Placental epithelial cell (primary cell): Measurements from ENCODE around the gene CGB8. TPM values are rescaled to one million over a fixed set of nuclear protein-coding genes. Genes with fewer than 3 reads are reported as not detected.

Source experiments
- small RNA-seq: library from RNA; depleted of rRNA; stranded (forward); fragments of <200 nt; gene quantifications from one replicate; pipeline ENCODE3, GENCODE V24; 2012
- total RNA-seq: library from RNA; depleted of rRNA; stranded (reverse); fragments of >200 nt; gene quantifications from 2 replicates; pipeline ENCODE4 v1.2.3, GENCODE V29; 2012

The CGB8 gene
- total RNA-seq, result 0.39 and 2.3 TPM in 2 replicates

GRCh38 chr19:49049011-49049410 lies at the start of gene CGB8:
Gene CGB8 (minus strand): TSS chr19:49049111. CDS start chr19:49048739, 372 bp downstream.

GRCh38 chr19:49085020-49085867 lies 36.3 kb upstream of the CGB8 start, which contains the start of gene SNRNP70:
Gene SNRNP70 (plus strand): TSS chr19:49085451. CDS start chr19:49086415, 964 bp downstream.

GRCh38 chr19:49064768-49065611 lies 16.1 kb upstream of the CGB8 start, which contains the start of gene NTF4:
Gene NTF4 (minus strand): TSS chr19:49064818. CDS start chr19:49061997, 2,821 bp downstream.

GRCh38 chr19:49057636-49058234 lies 8.8 kb upstream of the CGB8 start, which contains the start of gene CGB7:
Gene CGB7 (minus strand): TSS chr19:49057749. CDS start chr19:49055375, 2,374 bp downstream.

GRCh38 chr19:49043548-49043947 lies 5.4 kb downstream of the CGB8 start, which contains the start of gene CGB5:
Gene CGB5 (plus strand): TSS chr19:49043848. CDS start chr19:49044210, 362 bp downstream.

GRCh38 chr19:49036815-49037214 lies 12.1 kb downstream of the CGB8 start, which contains the start of gene CGB1:
Gene CGB1 (minus strand): TSS chr19:49036895. CDS start chr19:49036711, 184 bp downstream.

GRCh38 chr19:49031642-49032301 lies 17.1 kb downstream of the CGB8 start, which contains the start of gene CGB2:
Gene CGB2 (plus strand): TSS chr19:49031890. CDS start chr19:49032096, 206 bp downstream.

GRCh38 chr19:49024233-49024632 lies 24.7 kb downstream of the CGB8 start, which contains the start of gene CGB3:
Gene CGB3 (minus strand): TSS chr19:49024333. CDS start chr19:49023971, 362 bp downstream.

GRCh38 chr19:49017041-49017665 lies 31.8 kb downstream of the CGB8 start, which contains the start of gene LHB:
Gene LHB (minus strand): TSS chr19:49017091. CDS start chr19:49017081, 10 bp downstream.

Small RNA genes lying within 50 kb of the gene (small RNA-seq; reads per million reads assigned to genes)
- gene MIR6798, result not detected
- gene RN7SL708P, result not detected

Other genes with a start within 250 kb of the CGB8 start
- gene BCAT2, start 238.1 kb downstream of the CGB8 start, total RNA-seq, result 15.7 and 22.6 TPM in 2 replicates
- gene HSD17B14, start 212.6 kb downstream of the CGB8 start, total RNA-seq, result 3.8 and 20.4 TPM in 2 replicates
- gene PLEKHA4, start 180.5 kb downstream of the CGB8 start, total RNA-seq, result 1.2 and 3.9 TPM in 2 replicates
- gene PPP1R15A, start 176.7 kb downstream of the CGB8 start, total RNA-seq, result 28.7 and 75.8 TPM in 2 replicates
- 0.22 and 0.79 TPM in 2 replicates for gene TULP2, start 150.4 kb downstream of the CGB8 start, total RNA-seq
- gene NUCB1, start 148.8 kb downstream of the CGB8 start, total RNA-seq, result 169 and 326 TPM in 2 replicates
- gene DHDH, start 115.4 kb downstream of the CGB8 start, total RNA-seq, result 1.2 TPM in 1 of 2 replicates, not detected in the other
- gene BAX, start 94.2 kb downstream of the CGB8 start, total RNA-seq, result 41.6 and 99.3 TPM in 2 replicates
- 1,769 and 2,040 TPM in 2 replicates for gene FTL, start 83.8 kb downstream of the CGB8 start, total RNA-seq
- gene GYS1, start 55.8 kb downstream of the CGB8 start, total RNA-seq, result 66.0 and 128 TPM in 2 replicates
- gene RUVBL2, start 55.2 kb downstream of the CGB8 start, total RNA-seq, result 108 and 286 TPM in 2 replicates
- not detected in 2 replicates for gene LHB, start 32.0 kb downstream of the CGB8 start, total RNA-seq
- gene CGB3, start 24.8 kb downstream of the CGB8 start, total RNA-seq, result not detected in 2 replicates
- not detected in 2 replicates for gene CGB2, start 17.2 kb downstream of the CGB8 start, total RNA-seq
- gene CGB1, start 12.2 kb downstream of the CGB8 start, total RNA-seq, result not detected in 2 replicates
- gene CGB5, start 5.3 kb downstream of the CGB8 start, total RNA-seq, result 0.39 TPM in 1 of 2 replicates, not detected in the other
- 2.2 and 4.7 TPM in 2 replicates for gene CGB7, start 8.6 kb upstream of the CGB8 start, total RNA-seq
- 6.7 and 20.8 TPM in 2 replicates for gene NTF4, start 15.7 kb upstream of the CGB8 start, total RNA-seq
- gene KCNA7, start 23.6 kb upstream of the CGB8 start, total RNA-seq, result under 0.01 TPM in 1 of 2 replicates, not detected in the other
- gene SNRNP70, start 36.3 kb upstream of the CGB8 start, total RNA-seq, result 147 and 205 TPM in 2 replicates
- 5.1 and 13.0 TPM in 2 replicates for gene LIN7B, start 65.3 kb upstream of the CGB8 start, total RNA-seq
- 1.2 and 1.3 TPM in 2 replicates for gene C19orf73, start 70.0 kb upstream of the CGB8 start, total RNA-seq
- 8.1 and 10.2 TPM in 2 replicates for gene PPFIA3, start 70.4 kb upstream of the CGB8 start, total RNA-seq
- gene HRC, start 106.3 kb upstream of the CGB8 start, total RNA-seq, result 0.11 and 0.39 TPM in 2 replicates
- gene TRPM4, start 108.7 kb upstream of the CGB8 start, total RNA-seq, result 35.0 and 36.5 TPM in 2 replicates